Liver (tissue), 2 donors: ENCODE measurements around the gene ZBTB47.

Experiments used
- TAF1 ChIP-seq: conservative IDR thresholded peaks from 2 replicates; pipeline ENCODE4 v1.6.1; 2016; ENCODE audit warnings: antibody characterized with exemption, mild to moderate bottlenecking
- TF ChIP-seq, protein P1 (sequence below): IDR thresholded peaks from 2 replicates; pipeline ENCODE4 v1.6.1; 2016; ENCODE audit warnings: antibody characterized with exemption, mild to moderate bottlenecking
- donor health status: healthy.

DNA sequence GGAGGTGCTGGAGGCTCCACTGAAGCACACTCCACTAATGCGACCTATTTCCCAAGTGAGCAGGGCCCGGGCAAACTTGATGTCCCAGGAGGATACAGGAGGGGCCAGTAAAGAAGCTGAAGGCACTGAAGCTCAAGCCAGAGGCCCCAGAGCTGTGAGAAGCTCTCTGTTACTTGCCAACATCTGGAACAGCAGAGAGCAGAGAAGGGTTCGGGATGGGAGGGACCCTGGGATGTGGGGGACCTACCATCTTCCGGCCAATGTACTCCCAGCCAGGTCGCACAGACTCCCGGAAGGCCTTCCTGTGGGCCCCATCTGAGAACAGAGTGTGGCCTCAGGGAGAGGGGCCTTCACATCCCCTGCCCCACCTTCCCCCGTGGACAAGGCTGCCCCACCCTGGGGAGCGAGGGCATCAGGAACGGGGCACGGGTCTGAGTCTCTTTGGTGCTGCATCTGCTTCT lies 46.0 kb downstream of the ZBTB47 start:
- no peak for TF ChIP-seq TAF1
- TF ChIP-seq, protein P1, sequence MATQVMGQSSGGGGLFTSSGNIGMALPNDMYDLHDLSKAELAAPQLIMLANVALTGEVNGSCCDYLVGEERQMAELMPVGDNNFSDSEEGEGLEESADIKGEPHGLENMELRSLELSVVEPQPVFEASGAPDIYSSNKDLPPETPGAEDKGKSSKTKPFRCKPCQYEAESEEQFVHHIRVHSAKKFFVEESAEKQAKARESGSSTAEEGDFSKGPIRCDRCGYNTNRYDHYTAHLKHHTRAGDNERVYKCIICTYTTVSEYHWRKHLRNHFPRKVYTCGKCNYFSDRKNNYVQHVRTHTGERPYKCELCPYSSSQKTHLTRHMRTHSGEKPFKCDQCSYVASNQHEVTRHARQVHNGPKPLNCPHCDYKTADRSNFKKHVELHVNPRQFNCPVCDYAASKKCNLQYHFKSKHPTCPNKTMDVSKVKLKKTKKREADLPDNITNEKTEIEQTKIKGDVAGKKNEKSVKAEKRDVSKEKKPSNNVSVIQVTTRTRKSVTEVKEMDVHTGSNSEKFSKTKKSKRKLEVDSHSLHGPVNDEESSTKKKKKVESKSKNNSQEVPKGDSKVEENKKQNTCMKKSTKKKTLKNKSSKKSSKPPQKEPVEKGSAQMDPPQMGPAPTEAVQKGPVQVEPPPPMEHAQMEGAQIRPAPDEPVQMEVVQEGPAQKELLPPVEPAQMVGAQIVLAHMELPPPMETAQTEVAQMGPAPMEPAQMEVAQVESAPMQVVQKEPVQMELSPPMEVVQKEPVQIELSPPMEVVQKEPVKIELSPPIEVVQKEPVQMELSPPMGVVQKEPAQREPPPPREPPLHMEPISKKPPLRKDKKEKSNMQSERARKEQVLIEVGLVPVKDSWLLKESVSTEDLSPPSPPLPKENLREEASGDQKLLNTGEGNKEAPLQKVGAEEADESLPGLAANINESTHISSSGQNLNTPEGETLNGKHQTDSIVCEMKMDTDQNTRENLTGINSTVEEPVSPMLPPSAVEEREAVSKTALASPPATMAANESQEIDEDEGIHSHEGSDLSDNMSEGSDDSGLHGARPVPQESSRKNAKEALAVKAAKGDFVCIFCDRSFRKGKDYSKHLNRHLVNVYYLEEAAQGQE, result no peak
